Suppressor macrophage treated with lipopolysaccharide for 4 hours (primary cell): ENCODE results near the gene PGLYRP4.
A peak's percentile ranks its signal among the peaks of the same experiment; 100 is the strongest.

Experiments used
- DNase-seq: peaks from one replicate; pipeline ENCODE4 v3.0.0-alpha.2; 2020

PGLYRP4 gene

DNA sequence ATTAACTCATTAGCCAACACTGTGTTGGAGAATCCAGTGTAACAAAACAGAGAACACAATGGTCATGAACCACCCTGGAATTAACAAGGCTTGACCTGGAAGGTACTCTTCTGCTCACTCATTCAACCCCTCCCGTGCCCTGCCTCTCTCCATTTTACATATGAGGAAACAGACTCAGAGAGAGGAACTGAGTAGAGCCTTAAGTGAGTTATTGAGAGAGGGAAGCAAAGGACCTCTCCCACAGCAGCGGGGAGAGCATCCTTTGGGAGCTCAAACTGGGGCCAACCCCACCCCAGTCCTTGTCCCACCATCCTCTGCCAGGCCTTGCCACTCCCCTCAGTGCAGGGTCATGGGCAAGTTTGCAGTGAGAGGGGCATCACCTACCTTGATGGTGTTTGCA lies 25.4 kb upstream of the PGLYRP4 start:
- peak; percentile 51 for DNase-seq

DNA sequence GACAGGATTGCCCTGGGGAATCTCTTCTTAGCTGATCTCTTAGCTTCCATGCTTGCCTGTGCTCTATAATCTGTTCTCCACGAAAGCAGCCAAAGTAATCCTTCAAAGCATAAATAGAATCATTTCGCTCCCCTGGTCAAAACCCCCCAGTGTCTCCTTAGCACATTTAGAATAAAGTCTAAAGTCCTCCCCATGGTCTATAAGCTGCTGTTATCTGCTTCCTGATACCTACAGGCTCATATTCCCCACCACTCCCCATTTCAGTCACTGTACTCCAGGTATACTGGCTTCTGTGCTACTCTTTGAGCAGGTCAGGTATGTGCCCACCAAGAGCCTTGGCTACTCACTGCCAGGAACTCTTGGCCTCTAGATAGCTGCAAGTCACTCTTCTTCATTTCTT lies 23.9 kb upstream of the PGLYRP4 start:
- DNase-seq, result no peak

DNA sequence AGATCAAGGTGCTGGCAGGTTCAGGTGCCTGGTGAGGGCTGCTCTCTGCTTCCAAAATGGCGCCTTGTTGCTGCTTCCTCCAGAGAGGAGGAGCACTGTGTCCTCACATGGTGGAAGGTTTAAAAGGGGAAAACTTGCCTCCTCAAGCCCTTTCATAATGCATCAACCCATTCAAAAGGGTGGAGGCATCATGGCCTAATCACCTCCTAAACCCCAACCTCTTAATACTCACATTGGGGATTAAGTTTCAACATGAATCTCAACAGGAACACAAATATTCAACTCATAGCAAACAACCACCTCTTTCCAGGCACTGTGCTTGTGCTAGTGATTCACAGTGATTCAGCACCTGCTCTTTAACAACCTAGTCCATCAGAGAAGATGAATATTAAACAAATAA lies 22.6 kb upstream of the PGLYRP4 start:
- DNase-seq, result no peak

DNA sequence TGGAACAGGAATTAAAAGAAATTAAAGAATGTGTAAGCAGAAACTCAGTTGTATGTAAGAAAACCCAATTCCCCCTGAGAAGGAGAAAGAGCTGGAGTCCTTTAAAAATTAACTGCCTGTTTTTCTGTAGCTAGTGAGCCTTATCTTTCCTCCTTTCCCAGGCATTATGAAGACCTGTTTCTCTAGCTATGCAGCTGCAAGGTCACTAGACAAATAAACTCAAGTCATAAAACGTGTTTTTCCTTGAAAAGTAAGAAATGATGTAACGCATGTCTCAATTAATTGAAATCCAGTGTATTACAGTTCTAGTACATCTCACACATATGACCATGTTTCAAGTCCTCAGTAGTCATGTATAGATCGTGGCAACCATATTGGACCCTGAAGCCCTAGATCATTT lies 21.5 kb upstream of the PGLYRP4 start:
- no peak for DNase-seq

DNA sequence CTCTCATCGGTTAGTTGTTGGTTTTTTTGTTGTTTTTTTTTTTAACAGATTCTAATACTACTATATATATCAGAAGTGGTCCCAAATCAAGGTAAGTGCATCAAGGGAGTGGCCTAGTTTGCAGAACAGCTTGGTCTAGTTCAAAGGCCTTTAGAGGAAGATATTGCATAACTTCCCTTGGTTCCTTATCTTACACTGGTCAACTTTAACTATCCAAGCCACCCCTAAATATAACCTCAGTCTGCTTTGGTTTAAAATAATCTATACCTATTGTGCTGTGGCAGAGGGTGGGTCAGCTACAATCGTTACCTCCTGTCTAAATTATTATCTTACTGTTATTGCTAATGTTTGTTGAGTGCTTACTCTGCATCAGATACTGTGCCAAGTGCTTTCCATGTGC lies 19.9 kb upstream of the PGLYRP4 start:
- no peak for DNase-seq

DNA sequence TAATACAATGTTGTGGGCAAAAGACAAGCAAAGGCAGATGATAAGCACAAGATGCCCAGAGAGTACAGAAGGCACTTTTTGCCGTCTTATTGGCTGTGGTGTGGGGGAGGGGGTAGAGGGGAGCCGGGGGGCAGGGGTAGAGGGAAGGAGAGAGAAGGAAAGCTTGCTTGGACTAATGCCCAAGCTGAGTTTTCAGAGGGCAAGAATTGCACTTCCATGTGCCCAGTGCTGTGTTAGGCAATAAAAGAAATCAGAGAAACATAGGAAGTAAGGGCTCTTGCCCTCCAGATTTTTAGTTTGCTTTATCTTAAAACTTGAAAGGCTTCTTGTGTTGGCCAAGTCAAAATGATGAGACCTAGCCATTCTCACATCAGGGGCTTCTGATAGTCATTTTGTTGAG lies 18.4 kb upstream of the PGLYRP4 start:
- DNase-seq, result no peak

DNA sequence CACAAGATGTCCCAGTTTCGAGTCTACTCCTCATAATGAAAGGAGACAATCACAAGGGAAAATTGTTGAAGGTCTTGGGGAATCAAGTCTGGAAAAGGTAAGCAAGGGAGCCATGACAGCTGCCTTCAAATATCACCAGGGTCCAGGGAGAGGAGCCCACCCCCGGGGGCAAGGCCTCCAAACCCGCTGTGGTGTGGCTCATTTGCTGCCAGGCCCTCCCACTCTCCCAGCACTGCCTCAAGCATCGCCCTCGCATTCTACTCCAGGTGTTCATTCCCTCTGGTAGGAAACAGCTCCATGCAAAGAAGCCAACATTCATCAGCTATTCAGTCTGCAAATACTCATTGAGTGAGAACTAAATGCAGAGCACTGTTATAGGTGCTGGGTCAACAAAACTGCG lies 17.6 kb upstream of the PGLYRP4 start:
- no peak for DNase-seq

DNA sequence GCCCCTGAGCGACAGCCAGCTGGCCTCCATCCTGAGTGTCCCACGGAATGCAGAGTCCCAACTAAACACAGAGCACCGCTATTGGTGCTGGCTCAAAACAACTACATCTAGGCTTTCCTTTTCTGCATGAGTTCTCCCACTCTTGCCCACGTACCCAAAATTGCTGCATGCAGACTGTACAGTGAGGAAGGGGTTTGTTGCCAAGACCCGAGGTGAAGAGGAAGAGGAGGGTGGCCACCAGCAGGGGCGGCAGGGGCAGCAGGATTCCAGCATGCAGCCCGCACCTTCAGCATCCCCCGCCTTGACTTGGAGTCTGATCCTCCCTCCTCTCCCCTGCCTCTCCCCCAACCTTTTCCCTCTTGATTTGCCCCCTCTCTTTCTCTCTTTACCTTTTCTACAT lies 17.1 kb upstream of the PGLYRP4 start:
- no peak for DNase-seq

DNA sequence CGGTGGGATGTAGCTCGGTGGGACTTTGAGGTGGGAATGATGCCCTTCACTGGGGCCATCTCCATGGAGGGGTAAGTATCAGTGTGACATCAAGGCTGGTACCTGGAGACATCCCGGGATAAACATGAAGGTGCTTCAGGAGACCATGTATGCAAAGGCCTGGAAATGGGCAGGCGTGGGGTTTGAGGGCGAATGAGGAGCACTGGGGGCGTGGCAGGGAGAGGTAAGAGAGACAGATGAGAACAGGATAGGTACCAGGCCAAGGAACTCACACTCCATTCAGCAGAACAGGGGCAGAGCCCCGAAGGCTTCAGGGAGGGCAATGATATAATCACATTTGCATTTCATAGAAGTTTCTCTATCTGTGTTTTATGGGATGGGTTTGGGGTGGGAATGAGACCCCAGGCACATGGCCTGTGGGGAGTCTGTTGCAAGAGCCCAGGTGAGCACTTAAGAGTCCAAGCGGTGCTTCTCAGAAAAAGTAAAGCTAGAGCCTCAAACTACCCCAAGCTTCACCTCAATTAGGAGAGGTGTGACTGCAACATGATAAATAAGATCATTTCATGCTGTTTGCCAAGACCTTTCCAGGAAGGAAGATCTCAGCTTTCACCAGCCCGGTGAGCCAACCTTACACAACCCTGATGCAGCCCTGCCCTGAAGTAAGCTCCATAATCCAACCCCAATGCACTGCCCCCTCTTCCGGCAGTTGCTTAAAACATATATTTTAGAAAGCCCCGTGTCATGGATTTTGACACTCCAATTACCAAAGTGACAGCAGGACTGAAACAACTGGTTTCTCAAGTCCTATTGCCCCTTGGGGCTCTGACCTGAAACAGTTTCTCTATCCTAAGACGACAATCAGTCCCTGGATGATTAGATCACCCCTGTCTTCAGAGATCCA lies 16.4 kb upstream of the PGLYRP4 start:
- DNase-seq, result peak; percentile 79

DNA sequence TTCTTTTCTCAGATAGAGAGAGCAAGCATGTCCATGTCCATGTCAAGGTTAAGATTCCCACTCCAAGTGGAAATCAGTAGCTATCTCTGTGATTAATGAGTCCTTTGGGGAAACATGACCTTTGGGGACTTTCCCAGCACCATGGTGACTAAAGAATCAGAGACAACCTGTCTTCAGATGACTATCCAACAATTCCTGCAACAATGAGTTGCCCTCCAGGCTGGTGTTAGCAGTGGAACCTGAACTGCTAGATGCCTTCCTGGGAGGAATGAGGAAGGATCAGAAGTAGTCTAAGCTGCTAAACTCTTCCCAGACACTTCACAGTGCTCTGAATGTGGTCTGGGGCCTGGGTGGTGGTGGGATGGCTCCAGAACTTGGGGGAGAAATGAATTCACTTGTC lies 15.5 kb upstream of the PGLYRP4 start:
- peak; percentile 61 for DNase-seq

DNA sequence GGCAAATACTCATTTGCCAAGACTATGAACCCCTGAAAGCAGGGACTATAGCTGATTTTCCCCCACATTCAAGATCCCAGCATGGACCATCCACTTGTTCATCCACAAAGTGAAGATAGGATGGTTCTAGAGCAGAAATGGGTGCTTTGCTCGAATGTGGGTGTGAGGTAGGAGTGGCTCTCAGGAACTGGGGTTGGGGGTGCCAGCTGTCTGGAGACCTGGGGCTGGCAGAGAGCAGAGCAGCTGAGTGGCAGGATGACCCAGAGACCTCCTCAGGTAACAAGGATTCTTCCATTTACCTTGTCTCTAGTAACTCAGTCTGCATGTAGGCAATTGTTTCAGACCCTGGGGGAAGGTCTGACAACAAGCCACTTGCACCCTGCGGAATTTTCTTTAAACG lies 15.0 kb upstream of the PGLYRP4 start:
- no peak for DNase-seq

DNA sequence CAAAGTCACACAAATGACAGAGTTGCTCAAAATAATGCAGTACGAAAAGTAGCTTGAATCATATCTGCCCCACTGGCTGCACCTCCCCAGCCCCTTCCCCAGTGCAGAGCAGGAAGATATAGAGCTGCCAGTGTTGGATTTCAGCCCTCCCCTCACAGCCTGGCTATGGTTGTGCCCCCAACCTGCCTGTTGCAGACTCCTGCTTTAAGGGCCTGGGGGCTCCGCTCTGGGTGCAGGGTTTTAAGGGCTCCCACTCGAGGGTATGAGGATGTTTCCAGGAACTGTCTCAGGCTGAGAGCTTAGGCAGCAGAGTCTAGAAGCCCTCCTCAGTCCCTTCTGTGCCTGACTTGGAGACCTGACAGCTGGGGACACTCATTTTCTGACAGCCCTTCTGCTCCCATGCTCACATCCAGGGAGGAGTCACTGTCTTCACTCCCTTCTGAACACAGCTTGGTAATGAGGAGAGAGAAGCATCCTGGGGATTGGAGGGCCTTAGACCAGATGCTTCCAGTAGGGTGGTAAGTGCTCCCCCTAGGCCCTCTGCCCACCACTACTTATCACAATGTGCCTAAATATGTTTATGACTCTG lies 13.6 kb upstream of the PGLYRP4 start:
- no peak for DNase-seq

DNA sequence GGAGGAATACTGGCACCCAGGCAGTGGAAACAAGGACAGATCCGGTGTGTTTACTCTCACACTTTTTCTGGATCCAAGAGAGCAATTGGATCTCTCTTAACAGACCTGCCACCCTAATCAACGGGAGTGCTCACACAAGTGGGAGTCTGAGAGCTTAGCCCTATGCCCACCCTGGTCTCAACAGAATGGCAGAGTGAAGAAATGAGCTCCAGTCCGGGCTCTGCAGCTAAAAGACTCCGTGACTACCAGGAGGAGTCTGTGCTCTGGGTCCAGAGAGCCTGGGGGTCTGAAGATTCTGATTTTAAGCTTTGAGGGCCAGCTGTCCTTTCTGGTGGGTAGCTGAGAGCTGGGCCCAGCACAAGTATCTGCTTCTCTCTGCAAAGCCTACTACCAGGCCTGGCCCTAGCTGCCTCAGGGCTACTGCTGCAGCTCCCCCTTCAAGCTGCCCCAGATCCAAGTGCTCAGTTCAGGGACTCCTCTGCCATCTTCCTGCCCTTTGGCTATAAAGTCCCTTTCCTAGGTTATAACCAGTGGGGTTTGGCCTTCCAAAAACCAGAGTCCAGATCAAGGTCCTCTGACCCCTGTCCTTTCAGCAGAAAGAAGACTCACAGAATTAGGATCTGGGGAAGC lies 13.0 kb upstream of the PGLYRP4 start:
- no peak for DNase-seq

DNA sequence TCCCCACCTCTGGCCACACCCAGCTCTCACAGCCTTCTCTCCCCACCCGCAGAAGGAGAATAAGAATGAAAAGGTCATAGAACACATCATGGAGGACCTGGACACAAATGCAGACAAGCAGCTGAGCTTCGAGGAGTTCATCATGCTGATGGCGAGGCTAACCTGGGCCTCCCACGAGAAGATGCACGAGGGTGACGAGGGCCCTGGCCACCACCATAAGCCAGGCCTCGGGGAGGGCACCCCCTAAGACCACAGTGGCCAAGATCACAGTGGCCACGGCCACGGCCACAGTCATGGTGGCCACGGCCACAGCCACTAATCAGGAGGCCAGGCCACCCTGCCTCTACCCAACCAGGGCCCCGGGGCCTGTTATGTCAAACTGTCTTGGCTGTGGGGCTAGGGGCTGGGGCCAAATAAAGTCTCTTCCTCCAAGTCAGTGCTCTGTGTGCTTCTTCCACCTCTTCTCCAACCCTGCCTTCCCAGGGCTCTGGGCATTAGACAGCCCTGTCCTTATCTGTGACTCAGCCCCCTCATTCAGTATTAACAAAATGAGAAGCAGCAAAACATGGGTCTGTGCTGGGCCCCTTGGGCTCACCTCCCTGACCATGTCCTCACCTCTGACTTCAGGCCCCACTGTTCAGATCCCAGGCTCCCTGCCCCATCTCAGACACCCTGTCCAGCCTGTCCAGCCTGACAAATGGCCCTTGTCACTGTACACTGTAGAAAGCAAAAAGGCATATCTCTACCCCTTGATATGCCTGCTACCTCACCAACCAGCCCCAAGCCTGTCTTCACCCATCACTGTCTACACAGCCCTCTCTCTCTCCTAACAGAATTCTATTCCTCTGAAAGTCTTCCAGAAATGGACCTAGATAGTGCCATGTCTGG lies 12.2 kb upstream of the PGLYRP4 start:
- no peak for DNase-seq

DNA sequence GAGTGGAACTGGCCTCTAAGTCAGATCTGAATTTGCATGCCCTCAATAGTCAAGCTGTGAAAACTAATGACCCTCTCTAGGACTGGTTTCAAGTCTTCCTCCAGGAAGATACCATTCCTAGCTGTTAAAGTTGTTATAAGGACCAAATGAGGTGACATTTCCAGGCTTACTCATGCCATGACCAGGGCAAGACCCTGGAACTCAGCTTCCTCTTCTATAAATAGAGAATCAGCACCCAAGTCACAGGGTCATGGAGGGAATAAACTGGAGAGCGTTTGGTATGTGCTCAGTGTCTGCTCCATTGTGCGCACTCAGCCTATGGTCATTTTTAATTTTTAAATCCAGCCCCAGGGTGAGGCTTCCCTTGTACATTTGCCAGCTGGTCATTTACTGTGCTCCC lies 11.5 kb upstream of the PGLYRP4 start:
- DNase-seq, result peak; percentile 71

DNA sequence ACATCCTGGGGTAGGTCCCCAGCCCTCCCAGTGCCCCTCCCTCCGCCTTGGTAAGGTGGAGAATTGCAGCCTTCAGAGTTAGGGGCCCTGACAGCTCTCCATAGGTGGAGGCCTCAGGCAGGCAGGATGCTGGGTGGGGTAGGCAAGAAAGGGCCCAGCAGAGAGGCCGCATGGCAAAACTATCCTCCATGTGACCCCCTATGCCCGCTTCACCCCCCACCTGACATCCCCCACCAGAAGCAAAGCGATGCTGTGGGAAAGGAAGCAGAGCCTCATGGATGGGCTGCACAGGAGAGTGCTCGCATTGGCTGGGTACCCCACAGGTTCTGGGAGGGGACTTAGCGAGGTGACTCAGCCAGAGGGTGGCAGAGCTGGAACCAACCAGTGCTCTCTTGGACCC lies 10.6 kb upstream of the PGLYRP4 start:
- no peak for DNase-seq

DNA sequence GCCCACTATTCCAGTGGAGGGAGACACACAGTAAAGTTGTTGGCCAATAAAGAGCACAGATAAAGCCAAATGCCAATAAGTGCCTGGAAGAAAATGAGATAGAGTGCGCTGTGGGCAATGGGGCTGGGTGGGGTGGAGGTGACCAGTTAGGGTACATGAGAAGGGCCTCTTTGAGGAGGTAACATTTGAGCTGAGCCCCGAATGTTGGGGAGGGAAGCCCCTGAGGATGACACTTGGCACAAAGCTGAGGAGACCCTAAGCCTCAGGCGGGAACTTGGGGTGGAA lies 10.0 kb upstream of the PGLYRP4 start:
- DNase-seq, result no peak

DNA sequence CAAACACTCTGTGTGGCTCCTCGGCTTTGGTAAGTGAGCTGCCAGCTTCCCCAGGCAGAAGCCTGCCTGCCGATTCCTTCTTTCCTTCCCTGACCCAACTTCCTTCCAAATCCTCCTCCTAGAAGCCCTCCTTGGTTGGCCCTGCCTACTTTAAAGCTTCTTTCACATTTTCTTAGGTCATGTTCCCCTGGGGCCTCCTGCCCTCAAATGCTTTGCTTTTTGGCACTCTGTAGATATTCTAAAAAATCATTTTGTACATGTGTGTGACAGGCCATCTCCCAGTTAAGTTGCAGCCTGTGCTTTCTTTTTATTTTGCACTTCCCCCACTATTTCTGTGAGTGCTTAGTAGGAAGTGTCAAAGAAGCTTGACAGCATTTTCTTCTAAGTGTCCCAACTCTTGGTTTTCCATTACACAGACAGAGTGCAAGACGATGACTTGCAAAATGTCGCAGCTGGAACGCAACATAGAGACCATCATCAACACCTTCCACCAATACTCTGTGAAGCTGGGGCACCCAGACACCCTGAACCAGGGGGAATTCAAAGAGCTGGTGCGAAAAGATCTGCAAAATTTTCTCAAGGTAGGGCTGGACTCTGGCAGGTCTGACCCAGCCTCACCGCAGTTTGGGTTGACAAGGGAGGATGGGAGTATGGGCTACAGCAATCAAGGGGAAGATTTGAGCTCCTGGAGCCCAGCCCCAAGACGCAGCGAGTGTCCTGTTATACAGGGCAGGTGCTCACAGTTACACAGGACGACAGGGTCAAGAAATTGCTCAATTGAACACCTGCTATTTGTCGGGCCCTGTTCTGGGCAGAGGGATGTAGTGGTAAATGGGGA lies 9.4 kb upstream of the PGLYRP4 start, which contains the start of gene S100A9:
S100A9 (plus strand) TSS at position 2 of the 838 bp plus-strand sequence; CDS start at position 432, 430 bp downstream.
- DNase-seq, result peak; percentile 60

DNA sequence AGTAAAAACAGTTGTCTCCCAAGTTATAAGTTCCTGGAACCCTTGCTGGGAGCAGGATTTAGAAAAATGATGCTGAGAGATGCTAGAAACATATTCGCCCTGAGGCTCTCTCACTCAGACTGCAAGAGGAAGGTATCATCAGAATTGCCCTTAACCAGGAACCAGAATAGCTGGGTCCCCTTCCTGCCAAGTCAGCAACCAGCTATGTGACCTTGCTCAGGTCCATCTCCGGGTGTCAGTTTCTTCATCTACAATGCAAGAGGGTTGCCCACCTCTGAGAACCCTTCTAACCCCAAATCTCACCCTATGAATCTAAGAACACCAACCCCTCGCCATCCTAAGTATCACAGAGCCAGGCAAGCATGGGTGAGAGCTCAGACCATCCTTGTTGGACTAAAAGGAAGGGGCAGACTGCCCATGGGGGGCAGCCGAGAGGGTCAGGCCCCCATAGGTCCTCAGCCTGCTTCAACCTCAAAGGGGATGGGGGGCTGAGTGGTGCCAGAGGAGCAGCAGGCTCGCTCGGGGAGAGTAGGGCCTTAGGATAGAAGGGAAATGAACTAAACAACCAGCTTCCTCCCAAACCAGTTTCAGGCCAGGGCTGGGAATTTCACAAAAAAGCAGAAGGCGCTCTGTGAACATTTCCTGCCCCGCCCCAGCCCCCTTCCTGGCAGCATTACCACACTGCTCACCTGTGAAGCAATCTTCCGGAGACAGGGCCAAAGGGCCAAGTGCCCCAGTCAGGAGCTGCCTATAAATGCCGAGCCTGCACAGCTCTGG lies 8.6 kb upstream of the PGLYRP4 start:
- DNase-seq, result peak; percentile 94

DNA sequence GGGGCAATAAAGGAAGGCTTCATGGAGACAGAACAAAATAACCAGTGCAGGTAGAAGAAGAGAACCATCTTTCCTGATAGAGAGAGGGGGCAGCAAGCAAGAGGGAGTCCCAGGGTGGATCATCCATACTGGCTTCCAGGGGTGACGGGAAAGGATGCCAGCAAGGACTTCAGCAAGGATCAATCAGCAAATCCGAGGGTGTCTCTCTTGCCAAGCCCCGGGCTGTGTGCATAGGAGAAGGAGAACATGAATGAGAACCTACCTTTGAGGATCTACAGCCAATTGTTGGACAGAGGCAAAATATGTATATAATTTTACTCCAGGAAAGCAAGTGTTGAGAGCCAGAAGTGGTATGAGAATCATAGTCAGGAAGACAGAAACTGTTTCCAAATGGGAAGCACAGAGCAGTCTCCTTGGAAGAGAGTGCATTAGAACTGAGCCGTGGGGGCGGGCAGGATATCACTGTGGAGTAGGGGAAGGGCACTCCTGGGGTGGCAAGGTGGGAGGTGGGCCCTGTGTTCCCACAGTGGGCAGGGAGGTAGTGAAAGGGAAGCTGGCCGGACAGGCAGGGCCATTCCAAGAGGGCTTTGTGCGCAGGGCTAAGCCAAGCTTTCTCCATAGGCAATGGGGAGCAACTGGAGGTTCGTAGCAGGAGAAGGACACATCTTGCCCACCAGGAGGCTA lies 7.9 kb upstream of the PGLYRP4 start:
- DNase-seq, result no peak
